NCI-H2107 (cell line): Measurements from ENCODE around the gene TTC32.
"Not testable (repeated sequence)": the region's sequence is repeated elsewhere in the genome, so short reads cannot be mapped to it uniquely, and the experiment has no call there.

Experiments used
- DNase-seq: peaks from one replicate; lab custom pipeline; 2025; lab: John Stamatoyannopoulos, UW

Gene TTC32

GRCh38 chr2:19901442-19902215 is at the start of gene TTC32:
TSS of gene TTC32 (minus strand) at chr2:19901983. CDS start at chr2:19901854, 129 bp downstream.
- peak; percentile 83 for DNase-seq

DNA sequence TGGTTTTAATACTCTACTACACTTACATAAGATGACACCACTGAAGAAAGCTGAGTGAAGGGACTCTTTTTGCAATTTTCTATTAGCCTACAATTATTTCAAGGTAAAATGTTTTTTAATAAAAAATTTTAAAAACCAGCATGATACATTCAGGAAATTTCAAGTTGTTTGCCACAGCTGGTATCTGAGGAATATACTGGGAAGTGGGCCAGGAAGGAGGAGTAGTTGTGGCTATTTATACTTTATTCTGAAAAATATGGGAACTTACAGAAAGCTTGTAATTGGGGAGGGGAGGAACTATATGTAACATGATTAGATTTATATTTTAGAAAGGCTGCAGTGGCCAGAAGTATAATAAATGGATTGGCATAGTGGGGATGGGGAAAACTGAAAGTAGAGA is 47.3 kb upstream of the TTC32 start:
- DNase-seq, result no peak

GRCh38 chr2:19947184-19947940 is 45.6 kb upstream of the TTC32 start:
- no peak for DNase-seq

- no peak for DNase-seq
Measured at GRCh38 chr2:19944205-19944845, 42.5 kb upstream of the TTC32 start.

GRCh38 chr2:19943189-19943588 is 41.4 kb upstream of the TTC32 start:
- DNase-seq, result no peak

DNA sequence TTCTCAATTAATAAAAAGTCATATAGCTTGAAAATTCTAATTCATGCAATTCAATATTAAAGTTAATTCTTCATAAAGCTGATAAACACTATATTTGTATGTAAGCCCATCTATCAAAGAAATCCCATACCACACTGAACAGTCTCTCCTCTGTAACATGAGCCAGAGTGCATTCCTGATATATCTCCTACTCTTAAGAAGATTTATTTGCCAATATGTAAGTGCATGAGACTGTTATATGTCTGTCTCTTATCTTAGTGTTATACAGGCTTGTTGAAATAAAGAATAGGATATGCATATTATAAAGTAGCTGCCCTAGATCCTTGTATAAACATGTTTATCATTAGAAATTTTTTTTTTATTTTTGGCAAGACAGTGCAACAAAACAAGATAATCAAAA is 40.4 kb upstream of the TTC32 start:
- DNase-seq, result no peak

GRCh38 chr2:19937004-19937403 is 35.2 kb upstream of the TTC32 start:
- no peak for DNase-seq

DNA sequence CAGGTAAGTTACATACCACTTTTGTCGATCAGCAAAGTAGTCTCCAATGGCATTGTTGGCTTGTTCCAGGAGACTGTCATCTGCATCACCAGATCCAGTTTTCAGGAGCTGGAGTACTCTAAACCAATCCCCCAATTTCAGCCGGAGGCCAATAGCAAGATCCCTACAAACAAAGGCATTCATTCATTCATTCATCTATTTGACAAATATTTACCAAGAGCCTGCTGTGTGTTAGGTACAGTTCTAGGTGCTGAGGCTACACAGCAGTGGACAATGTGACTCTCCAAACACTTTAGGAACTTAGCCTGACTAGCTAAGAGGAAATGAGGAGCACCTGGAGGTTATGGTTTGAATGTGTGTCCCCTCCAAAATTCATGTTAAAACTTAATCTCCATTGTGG is 34.4 kb upstream of the TTC32 start:
- no peak for DNase-seq

- DNase-seq, result no peak
Measured at GRCh38 chr2:19933351-19933981, 31.7 kb upstream of the TTC32 start.

- DNase-seq, result no peak
Measured at GRCh38 chr2:19932928-19933327, 31.1 kb upstream of the TTC32 start.

- DNase-seq, result no peak
Measured at GRCh38 chr2:19929226-19929625, 27.4 kb upstream of the TTC32 start.

DNA sequence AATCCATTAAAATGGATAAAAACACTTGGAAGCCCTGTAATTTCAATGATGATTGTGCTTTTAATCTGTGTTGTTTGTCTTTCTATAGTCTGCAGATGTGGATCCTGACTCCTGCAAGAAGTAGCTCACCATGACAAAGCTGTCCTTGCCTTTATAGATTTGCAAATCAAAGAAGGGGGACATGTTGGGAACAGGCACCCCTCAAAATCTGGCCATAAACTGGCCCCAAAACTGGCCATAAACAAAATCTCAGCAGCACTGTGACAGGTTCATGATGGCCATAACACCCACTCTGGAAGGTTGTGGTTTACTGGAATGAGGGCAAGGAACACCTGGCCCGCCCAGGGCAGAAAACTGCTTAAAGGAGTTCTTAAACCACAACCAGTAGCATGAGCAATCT is 26.0 kb upstream of the TTC32 start:
- DNase-seq, result not testable (repeated sequence)

GRCh38 chr2:19924526-19924925 is 22.7 kb upstream of the TTC32 start:
- not testable (repeated sequence) for DNase-seq

- not testable (repeated sequence) for DNase-seq
Measured at GRCh38 chr2:19922188-19922587, 20.4 kb upstream of the TTC32 start.

DNA sequence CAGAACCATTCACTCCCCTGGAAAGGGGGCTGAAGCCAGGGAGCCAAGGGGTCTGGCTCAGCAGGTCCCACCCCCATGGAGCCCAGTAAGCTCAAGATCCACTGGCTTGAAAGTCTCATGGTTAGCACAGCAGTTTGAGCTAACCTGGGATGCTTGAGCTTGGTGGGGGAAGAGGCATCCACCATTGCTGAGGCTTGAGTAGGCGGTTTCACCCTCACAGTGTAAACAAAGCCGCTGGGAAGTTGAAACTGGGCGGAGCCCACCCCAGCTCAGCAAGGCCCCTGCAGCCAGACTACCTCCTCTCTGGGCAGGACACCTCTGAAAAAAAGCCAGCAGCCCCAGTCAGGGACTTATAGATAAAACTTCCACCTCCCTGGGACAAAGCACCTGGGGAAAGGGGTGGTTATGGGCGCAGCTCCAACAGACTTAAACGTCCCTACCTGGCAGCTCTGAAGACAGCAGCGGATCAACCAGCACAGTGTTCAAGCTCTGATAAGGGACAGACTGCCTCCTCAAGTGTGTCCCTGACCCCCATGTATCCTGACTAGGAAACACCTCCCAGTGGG is 14.7 kb upstream of the TTC32 start:
- no peak for DNase-seq

DNA sequence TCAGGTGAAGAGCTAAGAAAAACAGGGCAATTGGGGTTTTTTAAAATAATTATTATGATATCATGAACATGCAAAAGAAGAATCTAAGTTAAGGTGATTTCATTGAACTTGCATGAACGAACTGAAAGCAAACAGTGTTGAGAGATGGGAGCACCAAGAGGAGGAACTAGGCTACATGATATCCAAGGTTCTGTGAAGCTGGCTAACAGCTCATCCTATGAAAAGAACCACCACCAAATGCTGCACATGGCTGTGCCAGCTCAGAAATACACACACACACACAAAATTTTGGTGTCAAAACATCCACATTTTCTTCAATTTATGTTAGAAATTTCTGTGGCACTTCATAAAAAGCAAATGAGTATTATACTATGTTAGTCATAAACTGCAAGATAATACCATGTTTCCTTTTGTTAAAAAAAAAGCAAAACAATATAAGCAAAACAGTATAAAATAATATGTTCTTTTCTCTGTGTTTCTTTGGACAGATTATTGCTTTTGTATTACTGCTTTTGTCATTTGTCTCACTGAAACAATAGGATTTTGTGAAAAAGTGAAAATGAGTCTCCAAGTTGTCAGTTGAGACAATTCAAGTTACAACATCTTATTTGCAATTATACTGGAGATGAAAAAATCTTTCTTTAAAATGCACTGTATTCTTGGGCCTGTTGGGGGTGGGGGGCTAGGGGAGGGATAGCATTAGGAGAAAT is 12.6 kb upstream of the TTC32 start:
- DNase-seq, result no peak

GRCh38 chr2:19911808-19912509 is 10.2 kb upstream of the TTC32 start:
- no peak for DNase-seq

DNA sequence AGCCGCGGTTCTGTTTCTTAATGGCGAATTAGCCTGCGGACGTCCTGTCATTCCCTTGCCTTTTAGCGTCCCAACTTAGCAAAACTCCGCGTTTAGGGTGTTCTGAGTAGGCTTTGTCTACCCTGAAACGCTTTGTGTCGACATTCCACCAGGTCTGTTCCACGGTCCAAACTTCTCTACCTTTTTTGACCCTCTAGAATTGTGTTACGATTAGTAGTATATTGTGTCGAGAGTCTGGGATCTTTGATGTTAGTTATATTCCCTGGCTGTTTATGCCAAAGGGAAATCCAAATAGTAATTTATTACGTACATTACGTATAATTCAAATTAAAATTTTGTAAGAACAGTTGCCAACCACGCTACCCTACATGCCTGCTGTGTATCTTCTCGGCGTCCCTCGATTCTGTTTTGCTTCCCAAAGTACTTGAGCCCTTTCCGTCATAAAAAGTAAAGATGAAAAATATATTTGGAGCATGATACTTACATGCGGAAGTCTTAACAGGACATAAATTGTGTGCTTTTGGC is 495 bp upstream of the TTC32 start:
- DNase-seq, result no peak

GRCh38 chr2:19900931-19901441 is 797 bp downstream of the TTC32 start:
- no peak for DNase-seq
